H7 (cell line): ENCODE data around the gene DNAJC27. TPM values are rescaled to one million over a fixed set of nuclear protein-coding genes. Genes with fewer than 3 reads are reported as not detected.

Experiments used
- total RNA-seq: library from RNA; depleted of rRNA; stranded (reverse); fragments of >200 nt; shearing (Covaris generic); gene quantifications from 2 replicates; pipeline ENCODE4 v1.2.3, GENCODE V29; 2014; rRNA removed

DNAJC27 gene
- total RNA-seq, 1 experiment from 2014 or later: 2.7 TPM

Other genes starting within 250 kb of the DNAJC27 start
- gene PTRHD1, start 178.6 kb downstream of the DNAJC27 start, total RNA-seq: 23.4 and 31.4 TPM in 2 replicates
- gene CENPO, start 178.5 kb downstream of the DNAJC27 start, total RNA-seq: 29.0 and 36.6 TPM in 2 replicates
- gene ADCY3, start 51.7 kb downstream of the DNAJC27 start, total RNA-seq: 13.1 and 15.9 TPM in 2 replicates
- gene EFR3B, start 70.1 kb upstream of the DNAJC27 start, total RNA-seq: 3.3 and 3.4 TPM in 2 replicates
- gene POMC, start 196.6 kb upstream of the DNAJC27 start, total RNA-seq: 4.4 and 6.4 TPM in 2 replicates